Measurements from ENCODE around the gene FAM89A. TPM values are rescaled to one million over a fixed set of nuclear protein-coding genes. Genes with fewer than 3 reads are reported as not detected.

FAM89A gene
- total RNA-seq, 1 donor from 2014 or later: 37.3 TPM

DNA sequence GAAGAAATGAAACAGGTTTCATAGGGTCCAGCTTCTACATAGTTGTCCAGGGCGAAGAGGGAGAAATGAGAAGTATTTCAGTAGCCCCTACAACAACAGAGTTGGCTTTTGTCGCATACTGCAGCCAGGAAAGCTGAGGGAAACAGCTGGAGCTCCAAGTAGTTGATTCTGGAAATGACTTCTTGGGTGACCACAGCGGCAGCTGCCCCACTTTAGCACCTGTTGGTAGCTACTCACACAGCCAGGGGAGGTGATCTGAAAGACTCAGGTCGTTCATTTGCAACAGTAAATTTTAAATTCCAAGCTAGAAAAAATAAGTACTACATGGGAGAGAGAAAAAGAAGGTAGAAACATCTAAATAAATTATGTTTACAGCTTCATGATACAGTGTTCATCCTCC is 63.7 kb downstream of the FAM89A start:
- no peak overlapping the region for H3K27ac ChIP-seq
- DNase-seq (ENCODE audit: extremely low spot score in 2 of 2): no peak
- TF ChIP-seq, protein P1, sequence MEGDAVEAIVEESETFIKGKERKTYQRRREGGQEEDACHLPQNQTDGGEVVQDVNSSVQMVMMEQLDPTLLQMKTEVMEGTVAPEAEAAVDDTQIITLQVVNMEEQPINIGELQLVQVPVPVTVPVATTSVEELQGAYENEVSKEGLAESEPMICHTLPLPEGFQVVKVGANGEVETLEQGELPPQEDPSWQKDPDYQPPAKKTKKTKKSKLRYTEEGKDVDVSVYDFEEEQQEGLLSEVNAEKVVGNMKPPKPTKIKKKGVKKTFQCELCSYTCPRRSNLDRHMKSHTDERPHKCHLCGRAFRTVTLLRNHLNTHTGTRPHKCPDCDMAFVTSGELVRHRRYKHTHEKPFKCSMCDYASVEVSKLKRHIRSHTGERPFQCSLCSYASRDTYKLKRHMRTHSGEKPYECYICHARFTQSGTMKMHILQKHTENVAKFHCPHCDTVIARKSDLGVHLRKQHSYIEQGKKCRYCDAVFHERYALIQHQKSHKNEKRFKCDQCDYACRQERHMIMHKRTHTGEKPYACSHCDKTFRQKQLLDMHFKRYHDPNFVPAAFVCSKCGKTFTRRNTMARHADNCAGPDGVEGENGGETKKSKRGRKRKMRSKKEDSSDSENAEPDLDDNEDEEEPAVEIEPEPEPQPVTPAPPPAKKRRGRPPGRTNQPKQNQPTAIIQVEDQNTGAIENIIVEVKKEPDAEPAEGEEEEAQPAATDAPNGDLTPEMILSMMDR (IDR thresholded peaks at IDR 0.05): no peak
- TF ChIP-seq POLR2A (IDR thresholded peaks at IDR 0.05) (no peak), POLR2AphosphoS5 (IDR thresholded peaks at IDR 0.05; ENCODE audit: insufficient read depth in 1 of 2, low read depth in 1 of 2) (no peak)
- H3K27me3 ChIP-seq: no peaks in the 10 kb centered on the region
- H3K4me3 ChIP-seq: no peak overlapping the region
- peaks cover 27% of the 10 kb centered on the region for H3K4me1 ChIP-seq
- no peaks in the 10 kb centered on the region for H3K9me3 ChIP-seq
- peaks cover 0 to 8% of the 10 kb centered on the region in 2 donors for H3K36me3 ChIP-seq
- intact Hi-C loops (cut with DNase I): no loop called here

DNA sequence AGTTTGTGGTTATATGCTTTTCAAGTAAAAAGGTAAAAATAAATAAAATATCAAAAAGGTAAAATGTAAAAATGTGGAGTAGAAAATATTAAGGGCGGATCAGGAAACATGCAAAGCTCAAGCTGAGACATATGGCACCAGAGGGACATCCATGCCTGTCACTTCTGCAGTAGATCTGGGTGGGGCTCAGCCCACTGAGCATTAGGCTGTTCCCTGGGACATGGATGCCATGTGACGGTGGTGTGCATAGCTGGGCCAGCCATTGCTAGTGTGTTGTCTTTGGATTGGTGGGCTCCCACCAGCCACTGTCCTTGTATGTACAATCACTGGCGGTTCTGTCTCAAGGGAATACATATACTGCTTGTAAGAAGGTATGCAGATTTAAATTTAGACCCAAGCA is 64.4 kb downstream of the FAM89A start:
- H3K4me1 ChIP-seq: peaks cover 27% of the 10 kb centered on the region
- peaks cover 0 to 8% of the 10 kb centered on the region in 2 donors for H3K36me3 ChIP-seq
- TF ChIP-seq, protein P1 (IDR thresholded peaks at IDR 0.05): no peak
- TF ChIP-seq POLR2AphosphoS5 (IDR thresholded peaks at IDR 0.05; ENCODE audit: insufficient read depth in 1 of 2, low read depth in 1 of 2): no peak
- no peak for TF ChIP-seq POLR2A (IDR thresholded peaks at IDR 0.05)
- intact Hi-C loops (cut with DNase I): no loop called here
- no peak overlapping the region for H3K4me3 ChIP-seq
- no peak for DNase-seq (ENCODE audit: extremely low spot score in 2 of 2)
- H3K27me3 ChIP-seq: no peaks in the 10 kb centered on the region
- no peak overlapping the region for H3K27ac ChIP-seq
- no peaks in the 10 kb centered on the region for H3K9me3 ChIP-seq

DNA sequence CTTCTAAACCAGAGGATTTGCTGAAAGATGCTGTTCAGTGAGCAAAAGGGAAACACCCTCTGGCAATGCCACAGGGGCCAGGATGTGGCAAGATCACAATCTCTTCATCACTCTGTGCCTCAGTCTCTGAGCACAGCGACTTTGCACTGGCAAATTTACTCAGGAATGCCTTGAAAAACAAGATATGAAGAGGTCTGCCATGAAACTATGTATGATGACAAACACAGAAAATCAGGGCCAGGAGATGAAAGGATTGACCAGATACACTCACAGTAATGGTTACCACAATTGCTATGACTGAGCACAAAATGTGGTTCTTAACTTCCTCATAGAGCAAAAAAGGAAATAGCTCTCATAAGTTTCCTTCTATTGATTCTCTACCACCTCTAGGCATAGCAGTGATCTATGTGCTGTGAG is 67.2 kb downstream of the FAM89A start:
- peaks cover 0 to 8% of the 10 kb centered on the region in 2 donors for H3K36me3 ChIP-seq
- no peak for DNase-seq (ENCODE audit: extremely low spot score in 2 of 2)
- H3K4me1 ChIP-seq: peaks cover 14% of the 10 kb centered on the region
- no peak overlapping the region for H3K27ac ChIP-seq
- H3K27me3 ChIP-seq: no peaks in the 10 kb centered on the region
- no peak overlapping the region for H3K4me3 ChIP-seq
- no peaks in the 10 kb centered on the region for H3K9me3 ChIP-seq
- TF ChIP-seq, protein P1 (IDR thresholded peaks at IDR 0.05): no peak
- peak in 1 of 2 donors; percentile 16 for TF ChIP-seq POLR2AphosphoS5 (IDR thresholded peaks at IDR 0.05; ENCODE audit: insufficient read depth in 1 of 2, low read depth in 1 of 2)
- intact Hi-C loops (cut with DNase I): no loop called here

DNA sequence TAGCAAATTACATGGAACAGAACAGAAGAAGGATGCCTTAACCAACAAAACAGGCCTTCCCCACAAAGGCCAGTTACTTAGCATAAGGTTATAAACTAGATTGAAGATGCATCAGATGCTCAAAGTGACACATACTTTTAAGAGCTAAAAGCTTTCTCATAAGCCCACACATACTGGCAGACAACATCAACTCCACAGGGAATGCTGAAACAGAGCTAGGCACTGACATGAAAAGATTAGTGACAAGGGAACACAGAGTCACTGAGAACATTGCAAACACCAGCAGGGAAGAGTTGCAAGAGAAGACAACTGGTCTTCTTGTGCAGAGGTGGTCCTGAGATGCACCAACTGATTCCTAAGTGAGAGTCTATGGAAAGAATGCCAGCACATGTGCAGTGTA is 68.3 kb downstream of the FAM89A start:
- Histone ChIP-seq H3K4me3 (no peak overlapping the region), H3K27me3 (no peaks in the 10 kb centered on the region), H3K36me3 (peaks cover 0 to 8% of the 10 kb centered on the region in 2 donors), H3K27ac (no peak overlapping the region), H3K9me3 (no peaks in the 10 kb centered on the region), H3K4me1 (peaks cover 3% of the 10 kb centered on the region)
- TF ChIP-seq, protein P1 (IDR thresholded peaks at IDR 0.05): no peak
- TF ChIP-seq POLR2AphosphoS5 (IDR thresholded peaks at IDR 0.05; ENCODE audit: insufficient read depth in 1 of 2, low read depth in 1 of 2): no peak
- DNase-seq (ENCODE audit: extremely low spot score in 2 of 2): no peak
- intact Hi-C loops (cut with DNase I): no loop called here

DNA sequence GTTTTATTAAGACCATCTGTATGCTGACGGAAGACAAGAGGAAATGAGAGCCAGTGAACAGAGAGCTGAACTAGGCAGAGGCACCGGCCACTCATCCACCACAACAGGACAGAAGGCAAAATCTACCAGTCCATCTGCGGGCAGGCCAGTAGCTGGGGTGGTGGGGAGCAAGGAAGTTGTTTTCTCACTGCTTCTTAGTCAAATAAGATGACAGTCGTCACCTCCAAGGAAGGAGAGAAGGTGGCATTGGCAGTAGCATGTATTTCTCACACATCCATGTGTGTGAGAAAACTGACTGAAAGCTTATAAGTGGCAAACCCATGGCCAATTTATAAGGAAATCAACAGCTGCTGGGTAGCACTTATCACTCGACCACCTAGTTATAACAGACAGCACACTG is 69.6 kb downstream of the FAM89A start:
- H3K9me3 ChIP-seq: no peaks in the 10 kb centered on the region
- no peak for DNase-seq (ENCODE audit: extremely low spot score in 2 of 2)
- no peak overlapping the region for H3K4me3 ChIP-seq
- intact Hi-C loops (cut with DNase I): no loop called here
- H3K4me1 ChIP-seq: no peaks in the 10 kb centered on the region
- H3K36me3 ChIP-seq: no peaks in the 10 kb centered on the region
- H3K27me3 ChIP-seq: no peaks in the 10 kb centered on the region
- TF ChIP-seq POLR2A (IDR thresholded peaks at IDR 0.05): no peak
- TF ChIP-seq POLR2AphosphoS5 (IDR thresholded peaks at IDR 0.05; ENCODE audit: insufficient read depth in 1 of 2, low read depth in 1 of 2): no peak
- TF ChIP-seq, protein P1 (IDR thresholded peaks at IDR 0.05): no peak
- H3K27ac ChIP-seq: no peak overlapping the region

MicroRNAs within 50 kb of the gene (microRNA counts, 767-probe panel; counts per million panel counts)
- microRNA hsa-miR-1182: 238 to 261 counts per million in 2 donors

Other genes starting within 250 kb of the FAM89A start
- 38.8 TPM for gene C1orf198, start 171.7 kb downstream of the FAM89A start, total RNA-seq
- 37.1 TPM for gene TTC13, start 61.4 kb downstream of the FAM89A start, total RNA-seq
- gene ARV1, start 61.2 kb downstream of the FAM89A start, total RNA-seq: 18.7 TPM
- not detected for gene TRIM67, start 121.8 kb upstream of the FAM89A start, total RNA-seq
- 28.7 TPM for gene GNPAT, start 201.0 kb upstream of the FAM89A start, total RNA-seq

All from vagina (tissue), 2 donors.